Right lobe of liver (tissue), 6 donors: ENCODE data around the gene ANXA2R. TPM values are rescaled to one million over a fixed set of nuclear protein-coding genes. Genes with fewer than 3 reads are reported as not detected.

ENCODE experiments used
- ATAC-seq, 4 donors: fragments of 200-7000 bp; cut with Tn5 transposase; one replicate each; pipeline ENCODE4 v1.9.1; 2020; ENCODE audit warnings: mild to moderate bottlenecking in 4 of 4, moderate library complexity in 4 of 4
- DNase-seq, 3 donors: peaks; one replicate each; pipeline ENCODE4 v3.0.0-alpha.2; 2020
- H3K27ac ChIP-seq, 3 donors: fragments of 200-600 bp; one replicate each; pipeline ENCODE4 v1.8.0; 2022
- H3K27me3 ChIP-seq, 2 donors: fragments of 200-600 bp; one replicate each; pipeline ENCODE4 v1.8.0; 2022
- H3K36me3 ChIP-seq, 4 donors: fragments of 200-600 bp; sonication (generic) in 1 of 4; one replicate each; pipeline versions ENCODE4 v1.5.1 to v1.8.0; 2017 to 2022; ENCODE audit warnings: control low read depth in 1 of 4
- H3K4me1 ChIP-seq, 4 donors: fragments of 200-600 bp; sonication (generic) in 1 of 4; one replicate each; pipeline versions ENCODE4 v1.5.1 to v1.8.0; 2017 to 2022; ENCODE audit warnings: control low read depth in 1 of 4
- H3K4me3 ChIP-seq, 3 donors: fragments of 200-600 bp; one replicate each; pipeline ENCODE4 v1.8.0; 2022
- H3K9me3 ChIP-seq, 4 donors: fragments of 200-600 bp; sonication (generic) in 1 of 4; one replicate each; pipeline versions ENCODE4 v1.5.1 to v1.8.0; 2017 to 2022; ENCODE audit warnings: control low read depth in 1 of 4
- CTCF ChIP-seq, 4 donors: fragments of 200-600 bp in 3 of 4; fragments of 450-650 bp in 1 of 4; IDR thresholded peaks; one replicate each; pipeline versions ENCODE4 v1.5.1 to v1.8.0; 2016 to 2022; ENCODE audit warnings: antibody characterized with exemption in 4 of 4, mild to moderate bottlenecking in 2 of 4
- POLR2A ChIP-seq: fragments of 450-650 bp; IDR thresholded peaks from one replicate; pipeline ENCODE4 v1.6.1; 2017; ENCODE audit warnings: antibody characterized with exemption, mild to moderate bottlenecking
- WGBS: methylation state at CpG from one replicate; pipeline ENCODE4 v1.1.6; 2018; ENCODE audit warnings: low coverage, low lambda C conversion rate; ENCODE audit not compliant: insufficient coverage; ENCODE audit errors: missing lambda C conversion rate; 5-methylcytosine and 5-hydroxymethylcytosine counted together
- intact Hi-C, 2 donors: fragments of 100-400 bp; cut with DNase I; formaldehyde crosslinking; loops; one replicate each; pipeline versions ENCODE4 v1.11.2 to v1.14.1; 2022
- total RNA-seq, 6 experiments: library from RNA; depleted of rRNA in 2 of 6; stranded (reverse); fragments of >200 nt in 2 of 6; fragmentation: NEBNext Ultra II Directional in 3 of 6; extraction: Animal tissue kit (Norgen Biotek cat#: 25700) in 3 of 6; gene quantifications; one replicate each; pipeline versions ENCODE4 v1.1.0 to v1.2.4, GENCODE V29; 2016 to 2023
- donor health status: DM: no; HTN: yes; CAD: no.
- donor health status: DM: no; HTN: no; CAD: no.
- donor health status: DM: no; HTN: no; CAD: no.
- donor health status: DM: no; HTN: yes; CAD: no.
- donor health status: DM: no; HTN: yes; CAD: no.

Gene ANXA2R
- total RNA-seq, 6 experiments from 2014 or later: 0.21 to 1.1 (median 0.41) TPM

- H3K27me3 ChIP-seq: peaks cover 0 to 45% of the 10 kb centered on the region in 2 donors
- TF ChIP-seq CTCF (IDR thresholded peaks at IDR 0.05): no peak
- TF ChIP-seq POLR2A: no peak
- H3K9me3 ChIP-seq: no peaks in the 10 kb centered on the region
- DNase-seq (peak; percentile 66 to 77 (median 76)), ATAC-seq (peak; percentile 32 to 51 (median 38))
- WGBS: 6% methylated on average over 8 of the region's 33 CpGs
- H3K36me3 ChIP-seq: no peaks in the 10 kb centered on the region
- H3K4me3 ChIP-seq: peak overlapping the region; percentile 53 to 59 (median 55)
- peak overlapping the region; percentile 77 to 93 (median 91) for H3K27ac ChIP-seq
- intact Hi-C loops: no loop called here
- H3K4me1 ChIP-seq: peaks cover 0 to 21% (median 0%) of the 10 kb centered on the region in 4 donors
These were observed 1.6 kb upstream of the ANXA2R start for GRCh38 chr5:43041669-43042175.

GRCh38 chr5:43041110-43041668 is 1.1 kb upstream of the ANXA2R start:
- 4% methylated on average over 18 of the region's 18 CpGs for WGBS
- no peaks in the 10 kb centered on the region for H3K36me3 ChIP-seq
- H3K27me3 ChIP-seq: peaks cover 0 to 47% of the 10 kb centered on the region in 2 donors
- H3K4me1 ChIP-seq: peaks cover 0 to 21% (median 0%) of the 10 kb centered on the region in 4 donors
- peak overlapping the region; percentile 77 to 93 (median 91) for H3K27ac ChIP-seq
- TF ChIP-seq CTCF (IDR thresholded peaks at IDR 0.05) (peak in 1 of 4 donors; percentile 3), POLR2A (no peak)
- peak overlapping the region; percentile 53 to 59 (median 55) for H3K4me3 ChIP-seq
- intact Hi-C loops: no loop called here
- DNase-seq (no peak), ATAC-seq (no peak)
- no peaks in the 10 kb centered on the region for H3K9me3 ChIP-seq

GRCh38 chr5:43039471-43040286 is 440 bp downstream of the ANXA2R start:
- Histone ChIP-seq H3K36me3 (no peaks in the 10 kb centered on the region), H3K9me3 (no peaks in the 10 kb centered on the region), H3K4me1 (peaks cover 0 to 21% (median 0%) of the 10 kb centered on the region in 4 donors), H3K4me3 (peak overlapping the region; percentile 53 to 59 (median 55)), H3K27ac (peak overlapping the region; percentile 65 to 93 (median 77)), H3K27me3 (peaks cover 0 to 59% of the 10 kb centered on the region in 2 donors)
- WGBS: 10% methylated on average over 25 of the region's 35 CpGs
- no peak for TF ChIP-seq POLR2A
- no peak for TF ChIP-seq CTCF (IDR thresholded peaks at IDR 0.05)
- peak; percentile 67 to 75 (median 71) for DNase-seq
- peak in 3 of 4 donors; percentile 6 to 34 (median 24) for ATAC-seq
- intact Hi-C loops: no loop called here

GRCh38 chr5:43039152-43039470 is 1.0 kb downstream of the ANXA2R start:
- peaks cover 0 to 63% of the 10 kb centered on the region in 2 donors for H3K27me3 ChIP-seq
- TF ChIP-seq POLR2A (no peak), CTCF (IDR thresholded peaks at IDR 0.05) (no peak)
- ATAC-seq: no peak

More at GRCh38 chr5:43039152-43039470, 1.0 kb downstream of the ANXA2R start:
- Histone ChIP-seq H3K9me3 (no peaks in the 10 kb centered on the region), H3K4me1 (peaks cover 0 to 21% (median 0%) of the 10 kb centered on the region in 4 donors), H3K36me3 (no peaks in the 10 kb centered on the region), H3K27ac (peak overlapping the region; percentile 65 to 93 (median 77)), H3K4me3 (peak overlapping the region; percentile 53 to 59 (median 55))
- 15% methylated on average over 6 of the region's 6 CpGs for WGBS
- DNase-seq: no peak
- intact Hi-C loops: no loop called here
